Gastrocnemius medialis (tissue), 4 donors: Measurements from ENCODE around the gene PIK3R1.

Experiments used
- CTCF ChIP-seq, 5 experiments: fragments of 450-650 bp in 3 of 5; fragments of 200-600 bp in 2 of 5; sonication (generic) in 2 of 5; IDR thresholded peaks in 4 of 5; conservative IDR thresholded peaks in 1 of 5; 1 replicate in 4 of 5; 2 replicates in 1 of 5; pipeline ENCODE4 v1.5.1; 2016 to 2019; ENCODE audit warnings: antibody characterized with exemption in 5 of 5, mild to moderate bottlenecking in 3 of 5, moderate library complexity in 3 of 5
- POLR2A ChIP-seq, 2 donors: fragments of 450-650 bp; IDR thresholded peaks; one replicate each; pipeline ENCODE4 v1.6.1; 2017; ENCODE audit warnings: antibody characterized with exemption in 2 of 2, mild to moderate bottlenecking in 2 of 2, moderate library complexity in 2 of 2

GRCh38 chr5:68269820-68270219 lies 54.3 kb downstream of the PIK3R1 start:
- TF ChIP-seq POLR2A (IDR thresholded peaks at IDR 0.05) = no peak
- TF ChIP-seq CTCF (IDR thresholded peaks at IDR 0.05 in 4 of 5, conservative IDR thresholded peaks at IDR 0.05 in 1 of 5) = no peak
